C4-2B (cell line): ENCODE results near the gene EEF2KMT.
"Not testable (repeated sequence)": the region's sequence is repeated elsewhere in the genome, so short reads cannot be mapped to it uniquely, and the experiment has no call there.

ENCODE experiments used
- CTCF ChIP-seq: fragments of 450-650 bp; conservative IDR thresholded peaks from 2 replicates; pipeline ENCODE4 v1.5.1; 2017; ENCODE audit warnings: mild to moderate bottlenecking
- ZFX ChIP-seq: fragments of 450-650 bp; IDR thresholded peaks from 2 replicates; pipeline ENCODE4 v1.6.1; 2017

GRCh38 chr16:5093746-5094145 is 3.8 kb downstream of the EEF2KMT start:
- TF ChIP-seq CTCF, ZFX: not testable (repeated sequence)
